Neural cell (in vitro differentiated cells): Measurements from ENCODE around the gene DACH1. TPM values are rescaled to one million over a fixed set of nuclear protein-coding genes. Genes with fewer than 3 reads are reported as not detected.

Experiments used
- H2AFZ ChIP-seq: fragments of 200-600, 300-800 bp; sonication (generic), shearing (Covaris generic); 2 replicates; pipeline ENCODE4 v1.6.0; 2014; ENCODE audit warnings: low read depth, mild to moderate bottlenecking, antibody characterized with exemption, low read length, moderate library complexity
- H3F3A ChIP-seq: fragments of 200-600 bp; shearing (Covaris generic); 2 replicates; pipeline ENCODE4 v1.6.1; 2016; ENCODE audit warnings: mild to moderate bottlenecking, moderate library complexity, mixed read lengths, antibody characterized with exemption, low read length; ENCODE audit not compliant: insufficient read depth, poor library complexity, severe bottlenecking
- H3K27ac ChIP-seq: fragments of 200-600, 300-800 bp; sonication (generic), shearing (Covaris generic); 2 replicates; pipeline ENCODE4 v1.5.1; 2014; ENCODE audit warnings: mild to moderate bottlenecking, low read length, moderate library complexity
- H3K27me3 ChIP-seq: fragments of 300-800, 200-600 bp; sonication (generic), shearing (Covaris generic); 2 replicates; pipeline ENCODE4 v1.6.0; 2014; ENCODE audit warnings: mild to moderate bottlenecking, low read depth, low read length, moderate library complexity; ENCODE audit not compliant: insufficient read depth
- H3K36me3 ChIP-seq: fragments of 300-800, 200-600 bp; sonication (generic), shearing (Covaris generic); 2 replicates; pipeline ENCODE4 v1.5.1; 2014; ENCODE audit warnings: mild to moderate bottlenecking, antibody characterized with exemption, low read length, moderate library complexity; ENCODE audit not compliant: insufficient read depth
- H3K4me2 ChIP-seq: fragments of 300-800, 200-600 bp; sonication (generic), shearing (Covaris generic); 2 replicates; pipeline ENCODE4 v1.6.0; 2014; ENCODE audit warnings: mild to moderate bottlenecking, low read length
- H3K4me3 ChIP-seq: fragments of 300-800, 200-600 bp; sonication (generic), shearing (Covaris generic); 2 replicates; pipeline ENCODE4 v1.5.1; 2014; ENCODE audit warnings: mild to moderate bottlenecking, low read length, moderate library complexity
- H3K79me2 ChIP-seq: fragments of 200-600 bp; shearing (Covaris generic); replicated peaks from 2 replicates; pipeline ENCODE4 v1.6.0; 2014; ENCODE audit warnings: mild to moderate bottlenecking, low read length, moderate library complexity; ENCODE audit not compliant: insufficient read depth
- H3K9ac ChIP-seq: fragments of 300-800, 200-600 bp; sonication (generic), shearing (Covaris generic); 2 replicates; pipeline ENCODE4 v1.6.1; 2016; ENCODE audit warnings: mild to moderate bottlenecking, low read length, mixed read lengths
- H3K9me2 ChIP-seq: fragments of 200-600 bp; shearing (Covaris generic); 2 replicates; pipeline ENCODE4 v1.6.1; 2016; ENCODE audit warnings: mild to moderate bottlenecking, low read length, mixed read lengths; ENCODE audit not compliant: insufficient read depth
- H3K9me3 ChIP-seq: fragments of 200-600, 300-800 bp; sonication (generic), shearing (Covaris generic); 2 replicates; pipeline ENCODE4 v1.6.1; 2016; ENCODE audit warnings: mild to moderate bottlenecking, mixed run types, low read length, moderate library complexity, mixed read lengths
- H4K20me1 ChIP-seq: fragments of 200-600 bp; shearing (Covaris generic); 2 replicates; pipeline ENCODE4 v1.6.1; 2016; ENCODE audit warnings: mild to moderate bottlenecking, mixed run types; ENCODE audit not compliant: insufficient read depth
- EP300 ChIP-seq: fragments of 450-650 bp; conservative IDR thresholded peaks from 2 replicates; pipeline ENCODE4 v1.6.1; 2014; ENCODE audit warnings: antibody characterized with exemption, mild to moderate bottlenecking, moderate library complexity; ENCODE audit not compliant: poor library complexity, severe bottlenecking
- EZH2 ChIP-seq: fragments of 200-600, 300-800 bp; shearing (Covaris generic), sonication (generic); IDR thresholded peaks from 2 replicates; pipeline ENCODE4 v1.6.1; 2014; ENCODE audit warnings: antibody characterized with exemption, low read length, borderline replicate concordance, mild to moderate bottlenecking; ENCODE audit not compliant: insufficient read depth, poor library complexity, severe bottlenecking
- MXI1 ChIP-seq: fragments of 450-650 bp; conservative IDR thresholded peaks from 2 replicates; pipeline ENCODE4 v1.6.1; 2014; ENCODE audit warnings: antibody characterized with exemption, mild to moderate bottlenecking; ENCODE audit not compliant: poor library complexity, severe bottlenecking
- POLR2AphosphoS5 ChIP-seq: IDR thresholded peaks from 2 replicates; pipeline ENCODE4 v1.6.1; 2012
- RAD21 ChIP-seq: fragments of 450-650 bp; conservative IDR thresholded peaks from 2 replicates; pipeline ENCODE4 v1.6.1; 2014; ENCODE audit warnings: antibody characterized with exemption, mild to moderate bottlenecking, moderate library complexity
- SMC3 ChIP-seq: fragments of 450-650 bp; conservative IDR thresholded peaks from 2 replicates; pipeline ENCODE4 v1.6.1; 2014; ENCODE audit warnings: antibody characterized with exemption, mild to moderate bottlenecking, moderate library complexity; ENCODE audit not compliant: poor library complexity
- TAF1 ChIP-seq: IDR thresholded peaks from 2 replicates; pipeline ENCODE4 v1.6.1; 2012; ENCODE audit warnings: low read depth
- polyA plus RNA-seq: library from polyadenylated mRNA; depleted of rRNA; stranded (reverse); fragments of >200 nt; gene quantifications from 2 replicates; pipeline ENCODE4 v1.2.3, GENCODE V29; 2014
- TF ChIP-seq, protein P1 (sequence below): IDR thresholded peaks from 2 replicates; pipeline ENCODE4 v1.6.1; 2012; ENCODE audit warnings: borderline replicate concordance
- TF ChIP-seq, protein P2 (sequence below): fragments of 450-650 bp; IDR thresholded peaks from 2 replicates; pipeline ENCODE4 v1.5.1; 2014; ENCODE audit warnings: antibody characterized with exemption, mild to moderate bottlenecking, moderate library complexity; ENCODE audit not compliant: poor library complexity, severe bottlenecking

Gene DACH1
- polyA plus RNA-seq, 1 donor from 2014 or later = 20.0 TPM

DNA sequence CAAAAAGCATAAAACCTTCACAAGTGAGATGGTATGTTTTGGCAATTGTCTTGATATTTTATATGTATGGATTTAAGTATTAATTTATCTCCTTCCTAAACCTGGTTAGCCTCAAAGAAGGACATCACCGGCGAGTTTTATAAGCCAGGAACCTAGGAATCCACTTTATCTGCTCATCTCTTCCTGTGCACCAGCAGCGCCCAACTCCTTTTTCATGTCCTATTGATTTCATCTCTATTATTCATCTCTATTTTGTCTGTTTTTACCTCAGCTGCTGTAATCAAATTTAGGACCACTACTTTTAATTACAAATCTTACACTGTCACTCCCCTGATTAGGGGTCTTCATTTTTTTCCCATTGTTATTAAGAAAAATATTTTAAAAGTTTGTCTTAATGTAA, 286.4 kb downstream of the DACH1 start:
- Histone ChIP-seq H3F3A (no peaks in the 10 kb centered on the region), H2AFZ (no peak overlapping the region), H3K4me3 (no peak overlapping the region), H3K9me2 (no peaks in the 10 kb centered on the region), H3K36me3 (no peaks in the 10 kb centered on the region), H3K9ac (no peak overlapping the region), H4K20me1 (no peaks in the 10 kb centered on the region), H3K27me3 (no peaks in the 10 kb centered on the region), H3K79me2 (no peaks in the 10 kb centered on the region), H3K9me3 (no peaks in the 10 kb centered on the region), H3K27ac (no peak overlapping the region), H3K4me2 (no peak overlapping the region)
- TF ChIP-seq TAF1 (no peak), MXI1 (no peak), SMC3 (no peak), RAD21 (no peak), POLR2AphosphoS5 (no peak)
- TF ChIP-seq, protein P1, sequence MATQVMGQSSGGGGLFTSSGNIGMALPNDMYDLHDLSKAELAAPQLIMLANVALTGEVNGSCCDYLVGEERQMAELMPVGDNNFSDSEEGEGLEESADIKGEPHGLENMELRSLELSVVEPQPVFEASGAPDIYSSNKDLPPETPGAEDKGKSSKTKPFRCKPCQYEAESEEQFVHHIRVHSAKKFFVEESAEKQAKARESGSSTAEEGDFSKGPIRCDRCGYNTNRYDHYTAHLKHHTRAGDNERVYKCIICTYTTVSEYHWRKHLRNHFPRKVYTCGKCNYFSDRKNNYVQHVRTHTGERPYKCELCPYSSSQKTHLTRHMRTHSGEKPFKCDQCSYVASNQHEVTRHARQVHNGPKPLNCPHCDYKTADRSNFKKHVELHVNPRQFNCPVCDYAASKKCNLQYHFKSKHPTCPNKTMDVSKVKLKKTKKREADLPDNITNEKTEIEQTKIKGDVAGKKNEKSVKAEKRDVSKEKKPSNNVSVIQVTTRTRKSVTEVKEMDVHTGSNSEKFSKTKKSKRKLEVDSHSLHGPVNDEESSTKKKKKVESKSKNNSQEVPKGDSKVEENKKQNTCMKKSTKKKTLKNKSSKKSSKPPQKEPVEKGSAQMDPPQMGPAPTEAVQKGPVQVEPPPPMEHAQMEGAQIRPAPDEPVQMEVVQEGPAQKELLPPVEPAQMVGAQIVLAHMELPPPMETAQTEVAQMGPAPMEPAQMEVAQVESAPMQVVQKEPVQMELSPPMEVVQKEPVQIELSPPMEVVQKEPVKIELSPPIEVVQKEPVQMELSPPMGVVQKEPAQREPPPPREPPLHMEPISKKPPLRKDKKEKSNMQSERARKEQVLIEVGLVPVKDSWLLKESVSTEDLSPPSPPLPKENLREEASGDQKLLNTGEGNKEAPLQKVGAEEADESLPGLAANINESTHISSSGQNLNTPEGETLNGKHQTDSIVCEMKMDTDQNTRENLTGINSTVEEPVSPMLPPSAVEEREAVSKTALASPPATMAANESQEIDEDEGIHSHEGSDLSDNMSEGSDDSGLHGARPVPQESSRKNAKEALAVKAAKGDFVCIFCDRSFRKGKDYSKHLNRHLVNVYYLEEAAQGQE = no peak

DNA sequence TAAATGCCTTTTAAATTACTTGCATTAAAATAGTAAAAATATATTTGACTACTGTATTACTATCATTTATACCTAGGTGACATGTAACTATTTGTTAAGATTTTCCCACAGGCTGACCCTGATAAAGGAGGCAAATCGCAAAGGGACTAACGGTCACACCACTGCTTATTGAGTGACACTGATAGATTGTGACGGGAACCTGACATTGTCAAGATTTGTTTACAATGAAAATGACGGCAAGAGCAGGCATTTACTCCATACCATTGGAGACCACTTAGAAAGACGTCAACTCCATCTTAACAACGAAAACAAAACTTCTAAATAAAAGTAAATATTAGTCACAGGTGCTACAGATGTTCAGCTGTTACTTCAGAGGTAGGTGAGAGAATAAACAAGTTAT, 289.0 kb downstream of the DACH1 start:
- no peaks in the 10 kb centered on the region for H4K20me1 ChIP-seq
- no peaks in the 10 kb centered on the region for H3K27me3 ChIP-seq
- no peaks in the 10 kb centered on the region for H3K9me3 ChIP-seq
- H3K36me3 ChIP-seq = no peaks in the 10 kb centered on the region
- H3K79me2 ChIP-seq = no peaks in the 10 kb centered on the region
- TF ChIP-seq MXI1 (no peak), RAD21 (no peak), EZH2 (no peak), EP300 (no peak), POLR2AphosphoS5 (no peak), SMC3 (no peak), TAF1 (no peak)
- TF ChIP-seq, protein P1 = no peak
- TF ChIP-seq, protein P2, sequence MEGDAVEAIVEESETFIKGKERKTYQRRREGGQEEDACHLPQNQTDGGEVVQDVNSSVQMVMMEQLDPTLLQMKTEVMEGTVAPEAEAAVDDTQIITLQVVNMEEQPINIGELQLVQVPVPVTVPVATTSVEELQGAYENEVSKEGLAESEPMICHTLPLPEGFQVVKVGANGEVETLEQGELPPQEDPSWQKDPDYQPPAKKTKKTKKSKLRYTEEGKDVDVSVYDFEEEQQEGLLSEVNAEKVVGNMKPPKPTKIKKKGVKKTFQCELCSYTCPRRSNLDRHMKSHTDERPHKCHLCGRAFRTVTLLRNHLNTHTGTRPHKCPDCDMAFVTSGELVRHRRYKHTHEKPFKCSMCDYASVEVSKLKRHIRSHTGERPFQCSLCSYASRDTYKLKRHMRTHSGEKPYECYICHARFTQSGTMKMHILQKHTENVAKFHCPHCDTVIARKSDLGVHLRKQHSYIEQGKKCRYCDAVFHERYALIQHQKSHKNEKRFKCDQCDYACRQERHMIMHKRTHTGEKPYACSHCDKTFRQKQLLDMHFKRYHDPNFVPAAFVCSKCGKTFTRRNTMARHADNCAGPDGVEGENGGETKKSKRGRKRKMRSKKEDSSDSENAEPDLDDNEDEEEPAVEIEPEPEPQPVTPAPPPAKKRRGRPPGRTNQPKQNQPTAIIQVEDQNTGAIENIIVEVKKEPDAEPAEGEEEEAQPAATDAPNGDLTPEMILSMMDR = no peak
- H2AFZ ChIP-seq = no peak overlapping the region
- no peak overlapping the region for H3K4me3 ChIP-seq
- H3K9me2 ChIP-seq = no peaks in the 10 kb centered on the region
- H3F3A ChIP-seq = no peaks in the 10 kb centered on the region
- H3K27ac ChIP-seq = no peak overlapping the region
- no peak overlapping the region for H3K4me2 ChIP-seq
- H3K9ac ChIP-seq = no peak overlapping the region
